Activated naive CD8-positive, alpha-beta T cell treated with anti-CD3 and anti-CD28 coated beads for 36 hours (primary cell): Measurements from ENCODE around the gene ADAMTS15. TPM values are rescaled to one million over a fixed set of nuclear protein-coding genes. Genes with fewer than 3 reads are reported as not detected.

ENCODE experiments used
- DNase-seq: peaks from one replicate; pipeline ENCODE4 v3.0.0; 2021
- H3K27ac Mint-ChIP-seq: one replicate; pipeline ENCODE4 v1.8.0; 2022; ENCODE audit warnings: mild to moderate bottlenecking, moderate library complexity, mixed read lengths
- H3K27me3 Mint-ChIP-seq: one replicate; pipeline ENCODE4 v1.8.0; 2022; ENCODE audit warnings: mild to moderate bottlenecking, mixed read lengths
- H3K36me3 Mint-ChIP-seq: one replicate; pipeline ENCODE4 v1.8.0; 2021; ENCODE audit warnings: mild to moderate bottlenecking, mixed read lengths
- H3K4me1 Mint-ChIP-seq: one replicate; pipeline ENCODE4 v1.8.0; 2021; ENCODE audit warnings: mixed read lengths
- H3K4me3 Mint-ChIP-seq: one replicate; pipeline ENCODE4 v1.8.0; 2022; ENCODE audit warnings: mild to moderate bottlenecking, moderate library complexity, mixed read lengths
- H3K9me3 Mint-ChIP-seq: one replicate; pipeline ENCODE4 v1.8.0; 2022; ENCODE audit warnings: mixed read lengths
- total RNA-seq, 2 experiments: library from RNA; stranded (reverse); gene quantifications; one replicate each; pipeline ENCODE4 v1.2.3, GENCODE V29; 2021

Gene ADAMTS15
- total RNA-seq, 2 experiments from 2014 or later = not detected

DNA sequence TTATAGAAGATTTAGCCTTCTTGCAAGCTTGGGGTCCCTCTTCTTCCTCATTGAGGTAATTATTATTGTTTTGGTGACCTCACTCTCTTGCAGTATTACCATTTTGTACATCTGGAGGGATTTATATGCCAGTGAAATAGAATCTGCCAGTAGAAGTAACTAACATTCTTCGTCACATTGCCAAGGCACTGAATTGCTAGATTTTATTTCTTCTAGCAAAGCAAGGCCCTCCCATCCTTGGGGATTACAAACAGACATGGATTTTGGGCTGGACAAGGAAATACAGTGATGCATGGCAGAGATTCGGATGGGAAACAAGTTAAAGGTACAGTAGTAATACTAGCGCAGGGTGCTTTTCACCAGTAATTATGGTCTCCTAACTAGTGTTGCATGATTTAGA lies 7.8 kb downstream of the ADAMTS15 start:
- H3K4me3 Mint-ChIP-seq = no peak overlapping the region
- H3K27me3 Mint-ChIP-seq = peaks cover 9% of the 10 kb centered on the region
- no peaks in the 10 kb centered on the region for H3K36me3 Mint-ChIP-seq
- H3K9me3 Mint-ChIP-seq = no peaks in the 10 kb centered on the region
- no peak overlapping the region for H3K27ac Mint-ChIP-seq
- no peak for DNase-seq
- H3K4me1 Mint-ChIP-seq = no peaks in the 10 kb centered on the region

DNA sequence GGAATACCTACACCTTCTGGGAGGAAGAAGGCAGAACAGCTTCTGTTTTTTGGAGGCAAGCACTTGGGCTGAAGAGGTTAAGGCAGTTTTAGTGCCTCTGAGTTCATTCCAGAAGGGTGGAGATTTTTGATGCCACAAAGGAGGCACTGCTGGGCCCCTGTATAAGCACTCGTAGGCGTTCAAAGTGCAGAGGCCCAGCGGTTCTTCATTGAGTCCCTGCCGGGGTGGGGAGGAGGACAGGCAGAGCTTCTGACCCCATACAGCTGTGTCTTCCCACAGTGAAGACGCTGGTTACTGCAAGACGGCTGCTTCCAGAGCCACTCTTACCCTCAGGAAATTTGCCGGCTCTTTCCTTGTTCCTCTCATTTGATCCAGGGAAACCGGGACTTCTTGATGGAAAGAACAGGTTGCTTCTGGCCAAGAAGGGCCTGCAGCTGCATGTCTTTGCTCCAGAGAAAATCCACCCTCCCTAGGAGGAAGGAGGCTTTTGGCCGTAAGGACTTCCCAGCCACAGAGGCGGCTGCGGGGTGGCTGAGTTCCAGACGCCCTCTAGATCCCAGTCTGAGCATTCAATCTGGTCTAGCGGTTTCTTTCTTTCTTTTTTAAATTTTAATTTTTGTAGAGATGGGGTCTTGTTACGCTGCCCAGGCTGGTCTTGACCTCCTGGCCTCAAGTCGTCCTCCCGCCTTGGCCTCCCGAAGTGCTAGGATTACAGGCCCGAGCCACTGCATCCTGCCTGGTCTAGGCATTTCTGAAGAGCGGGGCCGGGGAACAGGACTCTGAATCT lies 9.4 kb downstream of the ADAMTS15 start:
- Mint-ChIP-seq H3K9me3 (no peaks in the 10 kb centered on the region), H3K4me3 (no peak overlapping the region), H3K27ac (no peak overlapping the region), H3K27me3 (peaks cover 6% of the 10 kb centered on the region), H3K4me1 (no peaks in the 10 kb centered on the region), H3K36me3 (no peaks in the 10 kb centered on the region)
- no peak for DNase-seq

DNA sequence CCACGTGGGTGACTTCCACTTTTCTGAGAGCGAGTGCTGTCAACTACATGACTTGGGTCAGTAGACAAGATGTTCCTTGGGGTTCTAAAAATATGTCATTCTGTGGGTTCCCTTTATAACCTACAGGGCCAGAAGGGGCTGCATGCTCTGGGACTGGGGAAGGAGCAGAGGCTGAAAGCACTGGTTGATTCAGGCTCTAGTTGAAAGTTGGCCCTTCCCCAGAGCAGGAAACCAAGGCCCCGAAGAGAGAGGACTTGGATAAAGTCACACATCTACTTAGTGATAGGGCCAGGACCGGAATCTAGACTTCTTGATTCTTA lies 9.9 kb downstream of the ADAMTS15 start:
- H3K9me3 Mint-ChIP-seq = no peaks in the 10 kb centered on the region
- no peak overlapping the region for H3K27ac Mint-ChIP-seq
- no peaks in the 10 kb centered on the region for H3K36me3 Mint-ChIP-seq
- DNase-seq = no peak
- H3K4me3 Mint-ChIP-seq = no peak overlapping the region
- H3K4me1 Mint-ChIP-seq = no peaks in the 10 kb centered on the region
- H3K27me3 Mint-ChIP-seq = peaks cover 6% of the 10 kb centered on the region

DNA sequence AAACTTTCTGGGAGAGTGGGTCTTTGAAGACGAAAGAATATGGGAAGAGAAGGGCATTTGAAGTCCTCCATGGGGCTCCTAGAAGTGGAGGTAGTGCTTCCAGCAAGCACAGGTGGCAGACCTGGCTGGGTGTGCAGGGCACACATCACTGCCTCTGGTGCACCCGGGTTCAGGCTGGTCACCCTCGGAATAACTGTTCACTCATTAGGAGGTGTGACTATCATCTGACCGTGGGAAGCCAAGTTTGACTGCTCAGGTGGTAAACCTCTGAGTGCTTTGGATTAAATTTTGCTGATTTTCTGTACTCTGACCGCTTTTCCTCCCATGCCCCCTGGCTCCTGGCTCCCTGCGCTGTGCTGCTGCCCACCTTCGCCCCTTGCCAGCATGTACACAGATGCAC lies 11.1 kb downstream of the ADAMTS15 start:
- no peak for DNase-seq
- no peaks in the 10 kb centered on the region for H3K9me3 Mint-ChIP-seq
- no peaks in the 10 kb centered on the region for H3K4me1 Mint-ChIP-seq
- no peak overlapping the region for H3K4me3 Mint-ChIP-seq
- H3K36me3 Mint-ChIP-seq = no peaks in the 10 kb centered on the region
- no peak overlapping the region for H3K27ac Mint-ChIP-seq
- peaks cover under 1% of the 10 kb centered on the region for H3K27me3 Mint-ChIP-seq

DNA sequence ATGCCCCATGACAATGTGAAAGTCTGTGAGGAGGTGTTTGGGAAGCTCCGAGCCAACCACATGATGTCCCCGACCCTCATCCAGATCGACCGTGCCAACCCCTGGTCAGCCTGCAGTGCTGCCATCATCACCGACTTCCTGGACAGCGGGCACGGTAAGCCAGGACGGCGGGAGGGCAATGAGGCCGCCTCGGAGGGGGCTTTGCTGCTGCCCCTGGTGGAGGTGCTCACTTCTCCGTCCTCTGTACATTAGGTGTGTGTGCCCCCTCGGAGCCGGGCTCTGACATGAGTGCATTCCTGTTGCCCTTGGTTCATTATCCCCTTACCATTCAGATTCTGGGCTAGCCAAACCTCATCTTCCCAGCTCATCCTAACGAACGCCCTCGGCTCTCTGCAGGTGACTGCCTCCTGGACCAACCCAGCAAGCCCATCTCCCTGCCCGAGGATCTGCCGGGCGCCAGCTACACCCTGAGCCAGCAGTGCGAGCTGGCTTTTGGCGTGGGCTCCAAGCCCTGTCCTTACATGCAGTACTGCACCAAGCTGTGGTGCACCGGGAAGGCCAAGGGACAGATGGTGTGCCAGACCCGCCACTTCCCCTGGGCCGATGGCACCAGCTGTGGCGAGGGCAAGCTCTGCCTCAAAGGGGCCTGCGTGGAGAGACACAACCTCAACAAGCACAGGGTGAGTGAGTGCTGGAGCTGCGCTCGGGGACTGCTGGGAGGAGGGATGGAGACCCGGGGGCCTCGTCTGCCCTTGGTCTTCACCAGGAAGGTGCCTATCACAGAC lies 13.8 kb downstream of the ADAMTS15 start:
- DNase-seq = no peak
- no peaks in the 10 kb centered on the region for H3K36me3 Mint-ChIP-seq
- no peak overlapping the region for H3K4me3 Mint-ChIP-seq
- H3K27ac Mint-ChIP-seq = no peak overlapping the region
- no peaks in the 10 kb centered on the region for H3K9me3 Mint-ChIP-seq
- no peaks in the 10 kb centered on the region for H3K27me3 Mint-ChIP-seq
- no peaks in the 10 kb centered on the region for H3K4me1 Mint-ChIP-seq

DNA sequence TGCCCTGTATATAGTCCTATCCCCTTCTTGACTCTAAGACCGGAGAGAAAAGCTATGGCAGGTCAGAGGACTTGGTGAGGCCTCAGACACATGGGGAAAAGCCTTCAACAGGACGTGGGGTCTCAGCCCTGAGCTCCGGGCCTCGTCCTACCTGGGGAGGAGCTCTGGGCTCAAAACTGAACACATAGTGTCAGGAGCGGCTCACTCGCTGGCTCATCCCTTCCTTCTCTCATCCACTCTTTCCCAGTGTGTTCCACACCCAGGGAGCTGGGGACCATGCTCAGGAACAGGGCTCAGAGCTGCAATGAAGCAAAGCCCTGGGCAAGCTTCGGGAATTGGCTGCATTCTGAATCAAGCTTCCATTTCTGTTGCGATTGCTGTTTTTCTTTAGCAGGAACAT lies 14.5 kb downstream of the ADAMTS15 start:
- no peak overlapping the region for H3K27ac Mint-ChIP-seq
- no peaks in the 10 kb centered on the region for H3K36me3 Mint-ChIP-seq
- H3K9me3 Mint-ChIP-seq = no peaks in the 10 kb centered on the region
- H3K4me3 Mint-ChIP-seq = no peak overlapping the region
- no peaks in the 10 kb centered on the region for H3K4me1 Mint-ChIP-seq
- H3K27me3 Mint-ChIP-seq = no peaks in the 10 kb centered on the region
- DNase-seq = no peak

DNA sequence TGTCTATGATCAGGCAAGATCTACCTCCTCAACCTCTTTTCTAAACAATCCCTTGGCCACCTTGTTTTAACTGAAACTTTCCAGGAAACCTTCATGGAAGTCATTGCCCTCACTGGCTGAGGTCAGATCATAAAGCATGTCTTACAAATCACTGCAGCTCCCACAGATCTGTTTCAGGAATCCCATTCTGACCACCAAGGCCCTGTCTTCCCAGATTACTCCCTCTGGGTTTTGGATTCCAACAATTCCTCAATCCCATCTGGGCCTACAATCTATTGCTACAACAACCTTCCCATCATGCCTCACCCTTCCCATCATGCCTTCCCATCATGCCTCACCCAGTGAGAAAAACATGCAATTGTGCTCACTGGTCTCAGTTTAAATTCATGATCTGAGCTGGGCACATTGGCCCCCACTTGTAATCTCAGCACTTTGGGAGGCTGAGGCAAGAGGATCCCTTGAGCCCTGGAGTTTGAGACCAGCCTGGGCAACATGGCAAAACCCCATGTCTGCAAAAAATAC lies 15.9 kb downstream of the ADAMTS15 start:
- no peak for DNase-seq
- no peaks in the 10 kb centered on the region for H3K4me1 Mint-ChIP-seq
- no peak overlapping the region for H3K27ac Mint-ChIP-seq
- H3K36me3 Mint-ChIP-seq = no peaks in the 10 kb centered on the region
- no peaks in the 10 kb centered on the region for H3K9me3 Mint-ChIP-seq
- no peaks in the 10 kb centered on the region for H3K27me3 Mint-ChIP-seq
- H3K4me3 Mint-ChIP-seq = no peak overlapping the region

DNA sequence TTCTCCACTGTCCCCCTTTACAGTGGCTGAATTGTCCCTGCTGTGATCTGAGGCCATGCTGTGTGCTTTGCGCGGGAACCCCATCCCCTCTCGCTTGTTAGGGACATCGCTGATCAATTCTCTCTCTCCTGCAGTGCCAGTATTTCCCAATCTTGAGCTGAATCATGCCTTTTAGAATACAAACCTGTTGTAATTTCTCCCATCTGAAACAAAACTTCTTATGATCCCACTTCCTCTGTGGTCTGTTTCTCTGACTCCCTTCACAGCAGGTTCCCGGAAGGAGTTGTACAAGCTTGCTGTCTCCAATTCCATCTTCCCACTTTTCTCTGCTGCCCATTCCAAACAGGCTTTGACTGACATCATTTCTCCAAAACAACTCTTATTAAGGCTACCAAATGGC lies 16.8 kb downstream of the ADAMTS15 start:
- Mint-ChIP-seq H3K27ac (no peak overlapping the region), H3K9me3 (no peaks in the 10 kb centered on the region), H3K27me3 (no peaks in the 10 kb centered on the region), H3K4me3 (no peak overlapping the region), H3K4me1 (no peaks in the 10 kb centered on the region), H3K36me3 (no peaks in the 10 kb centered on the region)
- DNase-seq = no peak

DNA sequence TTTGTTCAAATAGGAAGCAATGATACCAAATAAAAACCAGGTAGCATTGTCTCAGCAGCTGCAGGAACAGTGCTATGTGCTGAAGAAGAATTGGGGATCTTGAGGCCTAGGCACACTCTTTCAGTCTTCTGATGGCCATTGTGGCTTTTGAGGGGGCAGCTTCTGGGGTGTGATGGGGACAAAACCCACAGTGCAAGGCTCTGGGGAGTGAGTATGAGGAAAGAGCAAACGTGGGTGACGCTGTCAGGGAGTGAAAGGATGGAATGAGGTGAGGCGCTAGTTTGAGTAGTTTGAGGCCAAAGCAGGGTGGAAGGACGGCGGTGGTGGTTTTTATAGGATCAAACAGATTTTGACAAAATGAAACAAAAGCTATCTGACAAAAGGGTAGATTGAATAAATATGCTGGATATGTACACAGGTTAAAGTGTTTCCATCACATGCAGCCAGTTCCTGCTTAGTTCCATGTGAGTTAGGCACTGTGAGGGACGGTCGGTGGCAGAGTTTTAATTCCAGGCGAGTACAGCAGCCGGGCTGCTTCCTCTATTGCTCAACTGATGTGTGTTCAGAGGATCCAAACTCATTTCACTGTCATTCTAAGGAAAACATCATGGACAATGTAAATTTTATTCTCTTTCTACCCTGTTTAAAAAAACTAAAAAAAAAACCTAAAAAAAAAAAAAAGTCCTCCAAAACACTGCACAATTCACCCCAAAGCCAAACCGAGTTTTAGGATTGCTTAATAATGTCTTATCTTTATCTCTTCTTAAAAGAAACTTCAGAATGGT lies 18.9 kb downstream of the ADAMTS15 start:
- Mint-ChIP-seq H3K27ac (no peak overlapping the region), H3K27me3 (no peaks in the 10 kb centered on the region), H3K36me3 (no peaks in the 10 kb centered on the region), H3K4me3 (no peak overlapping the region), H3K9me3 (no peaks in the 10 kb centered on the region), H3K4me1 (no peaks in the 10 kb centered on the region)
- DNase-seq = no peak

DNA sequence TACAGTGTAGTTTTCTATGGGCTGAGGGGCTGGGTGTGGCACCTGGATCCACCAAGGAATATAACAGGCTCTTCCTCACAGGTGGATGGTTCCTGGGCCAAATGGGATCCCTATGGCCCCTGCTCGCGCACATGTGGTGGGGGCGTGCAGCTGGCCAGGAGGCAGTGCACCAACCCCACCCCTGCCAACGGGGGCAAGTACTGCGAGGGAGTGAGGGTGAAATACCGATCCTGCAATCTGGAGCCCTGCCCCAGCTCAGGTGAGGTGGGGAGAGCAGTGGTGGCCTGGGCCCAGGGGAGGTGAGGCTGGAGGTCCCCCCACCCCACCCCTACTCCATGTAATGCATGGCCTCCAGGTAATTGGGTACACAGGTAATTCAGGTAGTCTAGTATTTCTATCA lies 20.7 kb downstream of the ADAMTS15 start:
- no peaks in the 10 kb centered on the region for H3K36me3 Mint-ChIP-seq
- H3K9me3 Mint-ChIP-seq = no peaks in the 10 kb centered on the region
- H3K27me3 Mint-ChIP-seq = no peaks in the 10 kb centered on the region
- H3K27ac Mint-ChIP-seq = no peak overlapping the region
- no peak overlapping the region for H3K4me3 Mint-ChIP-seq
- no peak for DNase-seq
- H3K4me1 Mint-ChIP-seq = no peaks in the 10 kb centered on the region

DNA sequence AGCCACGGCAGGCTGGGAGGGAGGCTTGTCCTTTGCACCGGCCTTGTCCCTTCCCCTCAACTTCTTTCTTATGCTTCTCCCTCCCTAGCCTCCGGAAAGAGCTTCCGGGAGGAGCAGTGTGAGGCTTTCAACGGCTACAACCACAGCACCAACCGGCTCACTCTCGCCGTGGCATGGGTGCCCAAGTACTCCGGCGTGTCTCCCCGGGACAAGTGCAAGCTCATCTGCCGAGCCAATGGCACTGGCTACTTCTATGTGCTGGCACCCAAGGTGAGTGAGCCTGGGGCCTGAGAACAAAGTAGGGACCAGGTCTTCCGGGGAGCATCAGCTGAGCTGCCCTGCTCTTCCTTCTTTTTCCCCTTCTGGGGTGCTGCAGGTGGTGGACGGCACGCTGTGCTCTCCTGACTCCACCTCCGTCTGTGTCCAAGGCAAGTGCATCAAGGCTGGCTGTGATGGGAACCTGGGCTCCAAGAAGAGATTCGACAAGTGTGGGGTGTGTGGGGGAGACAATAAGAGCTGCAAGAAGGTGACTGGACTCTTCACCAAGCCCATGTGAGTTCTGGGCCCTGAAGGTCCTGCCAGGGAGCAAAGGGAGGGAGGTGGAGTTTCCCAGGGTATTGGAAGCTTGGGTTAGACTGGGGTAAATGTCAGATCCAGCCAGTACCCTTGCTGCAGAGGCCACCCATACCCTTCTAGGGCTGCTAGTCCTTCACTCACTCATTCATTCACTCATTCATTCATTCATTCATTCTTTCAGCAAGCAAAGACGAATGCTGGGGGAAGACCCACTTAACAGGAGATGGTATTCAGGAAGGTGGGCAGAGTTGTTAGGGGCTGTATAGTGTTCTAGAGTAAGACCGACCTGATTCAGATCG lies 22.6 kb downstream of the ADAMTS15 start:
- Mint-ChIP-seq H3K36me3 (no peaks in the 10 kb centered on the region), H3K27me3 (no peaks in the 10 kb centered on the region), H3K9me3 (no peaks in the 10 kb centered on the region), H3K4me3 (no peak overlapping the region), H3K27ac (no peak overlapping the region), H3K4me1 (no peaks in the 10 kb centered on the region)
- no peak for DNase-seq

DNA sequence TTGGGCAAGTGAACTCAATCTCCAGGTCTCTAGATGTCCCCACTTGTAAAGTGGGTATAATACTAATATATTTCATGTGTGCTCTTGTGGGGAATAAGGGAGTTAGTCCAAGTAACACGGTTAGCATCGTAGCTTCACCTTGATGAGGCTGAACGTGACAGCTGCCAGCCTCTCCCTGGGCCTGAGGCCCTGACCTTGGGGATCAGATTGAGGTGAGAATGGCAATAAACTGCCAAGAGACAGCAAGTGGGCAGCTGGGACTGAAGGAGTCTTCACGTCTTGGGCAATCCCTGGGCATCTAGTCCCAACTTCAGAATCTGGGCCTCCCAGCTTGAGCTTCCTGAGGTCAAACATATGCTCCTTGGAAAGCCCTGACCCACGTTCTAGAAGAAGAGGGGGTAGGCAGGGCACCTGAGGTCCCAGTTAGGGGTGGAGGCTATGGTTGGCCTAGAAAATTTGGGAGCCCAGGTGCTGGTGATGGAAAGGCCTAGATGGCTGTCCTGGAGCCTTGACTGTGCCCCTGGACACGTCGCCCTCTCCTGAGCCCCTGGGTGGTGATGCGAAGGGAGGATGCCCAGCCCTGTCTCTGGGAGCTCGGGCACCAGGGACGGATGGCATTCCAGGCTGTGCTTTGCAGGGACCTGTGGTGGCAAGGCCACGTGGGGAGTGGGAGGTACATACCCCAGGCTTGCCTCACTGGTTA lies 23.4 kb downstream of the ADAMTS15 start:
- no peaks in the 10 kb centered on the region for H3K9me3 Mint-ChIP-seq

DNA sequence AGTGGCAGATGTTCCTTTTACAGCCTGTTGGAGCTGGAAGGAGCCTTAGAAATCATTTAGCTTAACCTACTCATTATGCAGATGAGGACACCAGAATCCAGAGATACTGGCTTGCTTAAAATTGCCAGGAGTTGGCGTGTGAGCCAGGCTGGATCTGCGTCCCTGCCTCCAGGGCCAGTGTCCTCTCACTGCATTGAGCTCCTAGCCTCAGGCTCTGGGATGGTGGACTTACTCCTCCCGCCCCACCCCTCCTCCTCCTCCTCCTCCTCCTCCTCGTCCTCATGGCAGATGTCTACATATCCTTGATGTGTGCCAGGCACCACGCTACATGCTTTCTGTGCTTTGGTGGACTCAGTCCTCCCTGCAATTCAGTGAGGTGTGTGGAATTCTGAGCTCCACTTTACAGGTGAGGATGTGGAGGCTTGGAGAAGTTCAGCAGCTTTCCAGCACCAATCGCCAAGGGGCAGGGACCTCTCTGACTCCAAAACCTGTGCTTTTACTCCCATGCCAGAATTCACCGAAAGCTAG lies 24.1 kb downstream of the ADAMTS15 start:
- Mint-ChIP-seq H3K27me3 (no peaks in the 10 kb centered on the region), H3K4me1 (no peaks in the 10 kb centered on the region), H3K4me3 (no peak overlapping the region), H3K9me3 (no peaks in the 10 kb centered on the region), H3K36me3 (no peaks in the 10 kb centered on the region), H3K27ac (no peak overlapping the region)
- no peak for DNase-seq

More for the DNA sequence above, 23.4 kb downstream of the ADAMTS15 start:
- no peak for DNase-seq
- no peak overlapping the region for H3K4me3 Mint-ChIP-seq
- no peaks in the 10 kb centered on the region for H3K27me3 Mint-ChIP-seq
- no peaks in the 10 kb centered on the region for H3K4me1 Mint-ChIP-seq
- no peak overlapping the region for H3K27ac Mint-ChIP-seq
- no peaks in the 10 kb centered on the region for H3K36me3 Mint-ChIP-seq
